ENCODE measurements around the gene MRPL44.

- TF ChIP-seq CTCF (IDR thresholded peaks at IDR 0.05 in 4 of 5, conservative IDR thresholded peaks at IDR 0.05 in 1 of 5), result peak; percentile 35 to 79 (median 61)
- no peak for TF ChIP-seq POLR2A (IDR thresholded peaks at IDR 0.05)
Measured at GRCh38 chr2:223993634-223994232, 36.5 kb downstream of the MRPL44 start.
